ENCODE results near the gene FBN1.
A peak's percentile ranks its signal among the peaks of the same experiment; 100 is the strongest.

Gene FBN1

GRCh38 chr15:48435321-48435720 lies 210.2 kb downstream of the FBN1 start:
- H3K27ac ChIP-seq, result no peak overlapping the region
- POLR2A ChIA-PET (ENCODE audit: low non-redundant PET), result no interaction called here
- CTCF ChIA-PET, result no interaction called here
- no peak for DNase-seq (ENCODE audit: low spot score)
- no peak for TF ChIP-seq CTCF (conservative IDR thresholded peaks at IDR 0.05; ENCODE audit: low read depth)

- no peak overlapping the region for H3K27ac ChIP-seq
- ChIA-PET POLR2A (ENCODE audit: low non-redundant PET) (no interaction called here), CTCF (no interaction called here)
- no peak for DNase-seq (ENCODE audit: low spot score)
- no peak for TF ChIP-seq CTCF (conservative IDR thresholded peaks at IDR 0.05; ENCODE audit: low read depth)
These were observed 212.2 kb downstream of the FBN1 start for GRCh38 chr15:48433226-48433886.

GRCh38 chr15:48432688-48433087 lies 212.8 kb downstream of the FBN1 start:
- DNase-seq (ENCODE audit: low spot score), result no peak
- no peak overlapping the region for H3K27ac ChIP-seq
- POLR2A ChIA-PET (ENCODE audit: low non-redundant PET), result no interaction called here
- CTCF ChIA-PET, result no interaction called here
- TF ChIP-seq CTCF (conservative IDR thresholded peaks at IDR 0.05; ENCODE audit: low read depth), result no peak

GRCh38 chr15:48427960-48428547 lies 217.5 kb downstream of the FBN1 start:
- TF ChIP-seq CTCF (conservative IDR thresholded peaks at IDR 0.05; ENCODE audit: low read depth), result no peak
- CTCF ChIA-PET, result no interaction called here
- H3K27ac ChIP-seq, result no peak overlapping the region
- POLR2A ChIA-PET (ENCODE audit: low non-redundant PET), result no interaction called here
- DNase-seq (ENCODE audit: low spot score), result peak; percentile 36

GRCh38 chr15:48427479-48427878 lies 218.0 kb downstream of the FBN1 start:
- no peak overlapping the region for H3K27ac ChIP-seq
- POLR2A ChIA-PET (ENCODE audit: low non-redundant PET), result no interaction called here
- no peak for DNase-seq (ENCODE audit: low spot score)
- CTCF ChIA-PET, result no interaction called here
- no peak for TF ChIP-seq CTCF (conservative IDR thresholded peaks at IDR 0.05; ENCODE audit: low read depth)

- POLR2A ChIA-PET (ENCODE audit: low non-redundant PET), result no interaction called here
- DNase-seq (ENCODE audit: low spot score), result no peak
- TF ChIP-seq CTCF (conservative IDR thresholded peaks at IDR 0.05; ENCODE audit: low read depth), result no peak
- H3K27ac ChIP-seq, result no peak overlapping the region
- CTCF ChIA-PET, result interaction anchor here (0.7 kb wide), 1 partner anchor 794 kb away, joined by 3 read pairs; no protein-coding TSS in a partner anchor
These were observed 218.6 kb downstream of the FBN1 start for GRCh38 chr15:48426941-48427340.
